Endothelial cell (in vitro differentiated cells): ENCODE results near the gene SUGP2. TPM values are rescaled to one million over a fixed set of nuclear protein-coding genes. Genes with fewer than 3 reads are reported as not detected.
A peak's percentile ranks its signal among the peaks of the same experiment; 100 is the strongest.

Source experiments
- DNase-seq: peaks from one replicate; pipeline ENCODE4 v3.0.0; 2021; ENCODE audit warnings: low spot score
- H3K27ac Mint-ChIP-seq: one replicate; pipeline ENCODE4 v1.8.0; 2021; ENCODE audit warnings: mixed read lengths, inconsistent platforms; ENCODE audit not compliant: unreplicated experiment
- H3K27me3 Mint-ChIP-seq: one replicate; pipeline ENCODE4 v1.8.0; 2021; ENCODE audit warnings: mild to moderate bottlenecking, moderate library complexity, mixed read lengths, inconsistent platforms; ENCODE audit not compliant: unreplicated experiment
- H3K36me3 Mint-ChIP-seq: one replicate; pipeline ENCODE4 v1.8.0; 2021; ENCODE audit warnings: mild to moderate bottlenecking, low read depth, mixed read lengths, inconsistent platforms; ENCODE audit not compliant: unreplicated experiment
- H3K4me1 Mint-ChIP-seq: one replicate; pipeline ENCODE4 v1.8.0; 2021; ENCODE audit warnings: mild to moderate bottlenecking, mixed read lengths, inconsistent platforms; ENCODE audit not compliant: unreplicated experiment
- H3K4me3 Mint-ChIP-seq: one replicate; pipeline ENCODE4 v1.8.0; 2021; ENCODE audit warnings: mild to moderate bottlenecking, mixed read lengths, inconsistent platforms; ENCODE audit not compliant: unreplicated experiment
- H3K9me3 Mint-ChIP-seq: one replicate; pipeline ENCODE4 v1.8.0; 2021; ENCODE audit warnings: mixed read lengths, inconsistent platforms; ENCODE audit not compliant: unreplicated experiment
- CTCF ChIP-seq: fragments of 200-600 bp; sonication (generic); IDR thresholded peaks from one replicate; pipeline ENCODE4 v1.5.0; 2021; ENCODE audit warnings: antibody characterized with exemption; ENCODE audit not compliant: unreplicated experiment
- total RNA-seq: library from RNA; stranded (reverse); fragmentation: NEBNext Ultra II Directional; extraction: Animal tissue kit (Norgen Biotek cat#: 25700); gene quantifications from one replicate; pipeline ENCODE4 v1.2.1, GENCODE V29; 2021; ENCODE audit not compliant: unreplicated experiment

SUGP2 gene
- total RNA-seq, 1 donor from 2014 or later, result 109 TPM

GRCh38 chr19:19043481-19043880 is 10.2 kb upstream of the SUGP2 start:
- TF ChIP-seq CTCF, result no peak
- Mint-ChIP-seq H3K4me3 (no peak overlapping the region), H3K27me3 (no peaks in the 10 kb centered on the region), H3K4me1 (no peaks in the 10 kb centered on the region), H3K36me3 (peaks cover 9% of the 10 kb centered on the region), H3K27ac (no peak overlapping the region), H3K9me3 (no peaks in the 10 kb centered on the region)
- no peak for DNase-seq

GRCh38 chr19:19042732-19043280 is 9.5 kb upstream of the SUGP2 start:
- H3K4me1 Mint-ChIP-seq, result no peaks in the 10 kb centered on the region
- peaks cover 9% of the 10 kb centered on the region for H3K36me3 Mint-ChIP-seq
- no peak overlapping the region for H3K4me3 Mint-ChIP-seq
- no peaks in the 10 kb centered on the region for H3K9me3 Mint-ChIP-seq
- no peaks in the 10 kb centered on the region for H3K27me3 Mint-ChIP-seq
- DNase-seq, result no peak
- TF ChIP-seq CTCF, result no peak
- no peak overlapping the region for H3K27ac Mint-ChIP-seq

- DNase-seq, result no peak
- Mint-ChIP-seq H3K9me3 (no peaks in the 10 kb centered on the region), H3K36me3 (peaks cover 16% of the 10 kb centered on the region)
Measured at GRCh38 chr19:19040417-19040816, 7.1 kb upstream of the SUGP2 start.

GRCh38 chr19:19039901-19040300 is 6.6 kb upstream of the SUGP2 start:
- Mint-ChIP-seq H3K4me1 (no peaks in the 10 kb centered on the region), H3K9me3 (no peaks in the 10 kb centered on the region), H3K27ac (no peak overlapping the region), H3K27me3 (no peaks in the 10 kb centered on the region), H3K4me3 (no peak overlapping the region), H3K36me3 (peaks cover 13% of the 10 kb centered on the region)
- DNase-seq, result no peak
- TF ChIP-seq CTCF, result no peak

More at GRCh38 chr19:19040417-19040816, 7.1 kb upstream of the SUGP2 start:
- no peak for TF ChIP-seq CTCF
- Mint-ChIP-seq H3K27ac (no peak overlapping the region), H3K4me3 (no peak overlapping the region), H3K27me3 (no peaks in the 10 kb centered on the region), H3K4me1 (no peaks in the 10 kb centered on the region)

GRCh38 chr19:19034204-19034624 is 897 bp upstream of the SUGP2 start:
- no peak for TF ChIP-seq CTCF
- peak; percentile 43 for DNase-seq
- H3K9me3 Mint-ChIP-seq, result no peaks in the 10 kb centered on the region
- H3K4me1 Mint-ChIP-seq, result peaks cover 10% of the 10 kb centered on the region
- peaks cover 15% of the 10 kb centered on the region for H3K36me3 Mint-ChIP-seq
- H3K27me3 Mint-ChIP-seq, result peaks cover 6% of the 10 kb centered on the region
- H3K4me3 Mint-ChIP-seq, result peak overlapping the region; percentile 92
- peak overlapping the region; percentile 55 for H3K27ac Mint-ChIP-seq
